HEK293T (cell line): Measurements from ENCODE around the gene STX16.

Source experiments
- CTBP1 ChIP-seq: fragments of 450-650 bp; IDR thresholded peaks from 2 replicates; pipeline ENCODE4 v1.6.1; 2016; ENCODE audit warnings: borderline replicate concordance
- FOXA1 ChIP-seq: fragments of 450-650 bp; IDR thresholded peaks from 2 replicates; pipeline ENCODE4 v1.6.1; 2016; ENCODE audit warnings: mild to moderate bottlenecking
- FOXK2 ChIP-seq: fragments of 450-650 bp; IDR thresholded peaks from 2 replicates; pipeline ENCODE4 v1.6.1; 2016; ENCODE audit warnings: mild to moderate bottlenecking
- HDGF ChIP-seq: fragments of 450-650 bp; IDR thresholded peaks from 2 replicates; pipeline ENCODE4 v1.6.1; 2017; ENCODE audit warnings: antibody characterized with exemption, borderline replicate concordance
- NFRKB ChIP-seq: fragments of 450-650 bp; IDR thresholded peaks from 2 replicates; pipeline ENCODE4 v1.6.1; 2016; ENCODE audit warnings: mild to moderate bottlenecking, moderate library complexity
- SP1 ChIP-seq: fragments of 450-650 bp; IDR thresholded peaks from 2 replicates; pipeline ENCODE4 v1.6.1; 2017
- SUZ12 ChIP-seq: fragments of 450-650 bp; IDR thresholded peaks from 2 replicates; pipeline ENCODE4 v1.6.1; 2016; ENCODE audit warnings: mild to moderate bottlenecking
- TARDBP ChIP-seq: fragments of 450-650 bp; IDR thresholded peaks from 2 replicates; pipeline ENCODE4 v1.6.1; 2016

- TF ChIP-seq FOXK2 (no peak), FOXA1 (no peak), CTBP1 (no peak), NFRKB (no peak), SP1 (no peak), TARDBP (no peak), SUZ12 (no peak), HDGF (no peak)
These were observed 17.7 kb upstream of the STX16 start for GRCh38 chr20:58633161-58634053.
